Inflammatory macrophage (primary cell): Measurements from ENCODE around the gene IL21R.
"Not testable (repeated sequence)": the region's sequence is repeated elsewhere in the genome, so short reads cannot be mapped to it uniquely, and the experiment has no call there.

Experiments
- DNase-seq, 2 donors: peaks; one replicate each; pipeline ENCODE4 v3.0.0-alpha.2; 2020 to 2022

IL21R gene

DNA sequence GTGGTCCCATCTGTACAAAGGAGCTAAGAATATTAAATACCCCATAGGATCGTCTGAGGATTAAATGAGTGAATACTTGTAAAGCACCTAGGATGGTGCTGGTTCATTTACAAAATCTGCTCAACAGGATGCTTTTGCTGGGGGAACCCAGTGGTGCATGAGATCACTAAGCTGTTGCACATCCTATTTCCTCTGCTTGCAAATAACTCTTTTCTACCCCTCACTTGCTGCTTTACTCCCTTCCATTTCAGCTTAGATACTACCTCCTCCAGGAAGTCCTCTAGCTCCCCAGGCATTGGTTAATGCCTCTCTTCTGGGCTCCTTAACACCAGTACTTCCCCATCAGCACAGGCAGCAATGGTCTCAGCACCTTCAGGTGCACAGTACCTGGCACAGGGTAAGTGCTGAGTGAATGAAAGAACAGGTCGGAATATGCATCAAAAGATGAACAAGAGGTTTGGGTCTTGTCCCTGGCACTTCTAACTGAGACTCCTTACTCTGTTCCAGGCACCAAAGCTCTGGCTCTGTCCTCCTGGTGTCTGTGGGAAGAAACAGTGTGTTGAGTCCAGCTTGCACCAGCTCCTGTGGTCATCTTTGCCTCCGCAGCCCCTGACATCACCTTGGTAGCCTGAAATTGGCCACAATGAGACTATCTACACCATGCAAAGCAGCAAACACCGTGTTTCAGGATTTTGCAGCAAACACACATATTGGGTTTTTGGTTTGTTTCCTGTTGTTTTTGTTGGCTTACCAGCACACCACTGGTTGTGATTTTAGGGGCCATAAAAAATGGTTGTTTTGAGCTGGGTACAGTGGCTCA, 24.1 kb upstream of the IL21R start:
- peak; percentile 34 to 45 for DNase-seq

DNA sequence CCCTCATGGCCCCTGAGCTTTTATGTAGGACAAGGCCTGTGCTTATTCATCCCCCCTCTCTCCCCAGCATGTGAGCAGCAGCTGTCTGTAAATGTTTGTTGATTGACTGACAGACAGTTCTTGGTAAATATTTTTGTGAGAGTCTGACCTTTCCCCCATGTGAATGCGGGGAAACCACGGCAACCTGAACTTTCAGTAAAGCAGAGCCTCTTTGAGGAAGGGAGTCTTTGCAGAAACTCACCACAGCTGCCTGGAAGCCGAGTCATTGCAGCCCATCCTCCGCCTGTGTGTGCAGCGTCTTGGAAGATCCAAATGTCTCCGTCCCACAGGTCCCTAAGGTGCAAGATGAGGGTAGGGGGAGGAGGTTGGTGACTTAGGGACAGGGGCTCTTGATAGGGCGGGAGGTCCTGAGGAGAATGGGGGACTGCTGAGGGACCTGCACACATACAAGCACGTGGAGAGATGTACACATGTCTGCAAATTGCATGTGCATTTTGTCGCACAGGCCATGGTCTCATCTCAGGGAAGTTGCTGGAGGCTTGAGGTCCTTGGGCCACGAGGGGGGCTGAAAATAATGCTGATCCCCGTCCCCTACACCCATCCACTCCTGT, 23.0 kb upstream of the IL21R start:
- DNase-seq = peak; percentile 27 to 50

- no peak for DNase-seq
Observed at GRCh38 chr16:27379919-27380318, 22.1 kb upstream of the IL21R start.

- DNase-seq = no peak
Observed at GRCh38 chr16:27381236-27381635, 20.7 kb upstream of the IL21R start.

DNA sequence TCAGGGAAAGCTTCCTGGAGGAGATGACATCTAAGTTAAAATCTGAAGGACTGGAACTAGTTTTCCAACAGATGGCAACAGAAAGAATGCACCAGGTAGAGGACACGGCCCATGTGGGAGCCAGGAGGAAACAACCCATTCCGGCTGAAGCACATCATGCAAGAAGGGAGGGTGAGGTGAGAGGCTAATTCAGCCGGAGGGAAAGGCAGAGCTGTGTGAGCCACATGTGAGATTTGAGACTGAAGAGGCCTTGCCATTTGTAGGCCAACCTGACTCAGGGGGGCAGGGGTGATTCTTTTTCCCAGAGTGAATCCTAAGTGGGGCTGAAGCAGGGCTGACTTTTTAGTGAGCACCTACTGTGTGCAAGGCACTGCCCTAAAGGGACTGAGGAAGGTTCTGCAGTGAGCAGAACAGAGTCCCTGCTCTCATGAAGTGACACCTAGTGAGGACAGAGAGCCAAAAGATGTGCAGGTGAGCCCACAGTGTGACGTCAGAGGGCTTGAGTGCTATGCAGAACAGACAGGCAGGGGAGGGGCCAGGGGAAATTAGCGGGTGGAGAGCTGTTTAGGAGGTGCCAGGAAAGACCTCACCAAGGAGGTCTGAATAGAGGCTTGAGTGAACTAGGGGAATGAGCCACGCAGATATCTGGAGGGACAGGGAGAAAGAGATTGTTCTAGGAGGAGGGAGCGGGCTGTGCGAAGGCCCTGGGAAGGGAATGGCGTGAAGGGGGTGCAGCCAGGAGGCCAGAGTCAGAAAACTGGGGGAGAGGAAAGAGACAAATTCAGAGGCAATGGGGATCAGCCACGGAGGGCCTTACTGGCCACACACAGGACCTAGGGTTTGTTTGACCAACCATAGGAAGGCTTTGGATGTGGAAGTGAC, 19.8 kb upstream of the IL21R start:
- no peak for DNase-seq

DNA sequence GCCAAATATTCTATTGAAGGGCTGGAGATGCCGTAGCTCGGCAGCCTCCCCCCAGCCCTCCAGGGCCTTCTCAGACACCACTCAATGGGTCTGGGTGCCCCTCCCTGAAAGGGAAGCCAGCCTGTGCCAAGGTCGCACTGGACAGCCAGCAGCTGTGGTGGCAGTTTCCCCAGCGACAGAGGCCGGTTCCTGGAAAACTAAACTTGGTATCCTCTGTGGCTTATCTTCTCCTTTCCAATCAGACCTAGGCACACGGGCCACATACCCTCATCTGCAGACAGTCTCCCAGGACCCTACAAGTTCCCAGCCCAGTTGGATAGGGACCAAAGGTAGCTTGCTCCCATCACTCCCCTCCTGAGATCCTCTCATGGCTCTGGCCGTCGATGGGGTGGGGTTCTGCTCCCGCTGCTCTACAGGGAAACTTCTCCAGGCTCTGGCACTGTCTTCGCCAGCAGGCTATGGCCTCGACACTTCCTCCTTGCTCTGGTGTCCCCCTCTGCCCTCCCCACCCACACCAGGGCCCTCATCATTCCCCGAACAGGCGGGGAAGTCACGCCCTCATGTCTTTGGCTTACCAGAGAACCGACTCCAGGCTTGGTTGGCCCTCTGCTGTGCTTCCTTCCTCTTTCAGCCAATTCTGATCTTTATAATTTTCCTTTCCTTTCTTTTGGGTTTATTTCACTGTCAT, 18.3 kb upstream of the IL21R start:
- peak; percentile 92 to 94 for DNase-seq

- DNase-seq = no peak
Observed at GRCh38 chr16:27384425-27384824, 17.5 kb upstream of the IL21R start.

GRCh38 chr16:27385398-27385797, 16.6 kb upstream of the IL21R start:
- no peak for DNase-seq

DNA sequence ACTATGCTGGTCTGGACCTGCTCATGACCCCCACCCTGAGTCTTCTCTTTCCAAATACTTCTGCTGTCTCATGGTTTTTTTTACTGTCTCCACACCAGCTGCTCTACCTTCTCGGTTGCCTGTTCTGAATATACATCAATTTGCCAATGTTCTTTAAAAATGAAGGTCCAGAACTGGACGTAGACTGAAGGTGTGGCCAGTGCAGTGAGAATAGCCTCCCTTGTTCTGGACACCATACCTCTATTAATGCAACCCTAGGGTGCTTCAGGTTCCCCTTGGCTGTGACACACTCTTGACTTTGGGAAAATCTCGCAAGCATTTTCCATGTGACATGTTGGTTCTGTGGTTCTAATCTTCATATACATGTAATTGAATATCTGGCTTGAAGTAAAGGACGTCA, 15.3 kb upstream of the IL21R start:
- DNase-seq = no peak

DNA sequence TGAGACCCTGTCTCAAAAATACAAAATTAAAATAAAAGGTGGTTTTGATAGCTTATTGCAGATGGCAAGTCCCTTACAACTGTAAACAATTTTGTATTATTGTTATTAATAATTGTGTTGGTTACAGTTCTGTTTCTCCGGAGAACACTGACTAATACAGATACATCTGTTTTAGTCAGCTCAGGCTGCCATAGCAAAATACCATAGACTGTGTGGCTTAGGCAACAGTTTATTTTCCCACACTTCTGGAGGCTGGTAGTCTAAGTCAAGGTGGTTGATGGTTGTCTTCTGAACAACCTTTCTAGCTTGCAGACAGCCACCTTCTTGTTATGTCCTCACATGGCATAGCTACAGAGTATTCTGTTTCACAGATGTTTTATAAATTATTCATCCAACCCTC, 14.2 kb upstream of the IL21R start:
- DNase-seq = no peak

DNA sequence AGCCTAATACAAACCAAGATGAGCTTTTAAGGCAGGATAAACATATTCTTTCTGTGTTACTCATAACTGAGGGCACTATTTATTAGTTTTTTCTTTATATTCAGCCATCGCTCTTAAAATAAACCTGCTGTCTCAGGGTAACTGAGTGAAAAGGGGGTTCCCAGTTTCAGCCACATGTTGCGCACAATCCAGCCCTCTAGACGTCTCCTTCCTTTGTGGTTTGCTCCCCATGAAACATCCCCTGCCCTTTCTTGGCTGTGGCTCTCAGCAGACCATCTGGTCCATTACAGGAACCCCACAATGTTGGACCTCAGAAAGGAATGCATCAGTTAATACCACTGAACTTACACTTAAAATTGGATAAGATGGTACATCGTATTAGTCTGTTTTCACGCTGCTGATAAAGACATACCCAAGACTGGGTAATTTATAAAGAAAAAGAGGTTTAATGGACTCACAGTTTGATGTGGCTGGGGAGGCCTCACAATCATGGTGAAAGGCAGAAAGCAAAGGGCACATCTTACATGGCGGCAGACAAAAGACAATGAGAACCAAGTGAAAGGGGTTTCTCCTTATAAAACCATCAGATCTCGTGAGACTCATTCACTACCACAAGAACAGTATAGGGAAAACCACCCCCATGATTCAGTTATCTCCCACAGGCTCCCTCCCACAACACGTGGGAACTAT, 12.6 kb upstream of the IL21R start:
- DNase-seq = no peak

DNA sequence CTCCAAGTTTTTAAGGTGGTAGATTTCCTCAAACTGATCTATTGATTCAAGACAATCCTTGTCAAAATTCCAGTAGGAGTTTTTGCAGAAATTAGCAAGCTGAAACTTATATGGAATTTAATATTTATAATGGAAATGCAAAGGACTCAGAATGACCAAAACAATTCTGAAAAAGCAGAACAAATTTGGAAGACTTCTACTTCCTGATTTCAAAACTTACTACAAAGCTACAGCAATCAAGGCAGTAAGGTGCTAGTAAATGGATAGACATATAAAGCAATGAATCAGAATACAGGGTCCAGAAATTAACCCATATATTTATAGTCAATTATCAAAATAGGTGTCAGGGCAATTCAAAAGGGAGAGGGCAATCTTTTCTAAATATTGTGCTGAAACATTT, 11.8 kb upstream of the IL21R start:
- DNase-seq = peak; percentile 27 to 64

DNA sequence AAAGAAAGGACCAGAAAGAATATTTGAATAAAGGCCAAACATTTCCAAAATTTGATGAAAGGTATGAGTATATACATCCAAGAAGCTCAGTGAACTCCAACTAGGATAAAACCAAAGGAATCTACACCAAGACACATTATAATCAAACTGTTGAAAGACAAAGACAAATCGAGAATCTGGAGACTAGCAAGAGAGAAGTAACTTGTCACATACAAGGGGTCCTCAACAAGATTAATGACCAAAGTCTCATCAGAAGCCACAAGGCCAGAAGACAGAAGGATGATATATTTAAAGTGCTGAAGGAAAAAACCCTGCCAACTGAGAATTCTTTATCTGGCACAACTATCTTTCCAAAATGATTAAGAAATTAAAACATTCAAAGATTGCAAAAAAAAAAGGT, 9.3 kb upstream of the IL21R start:
- DNase-seq = no peak

DNA sequence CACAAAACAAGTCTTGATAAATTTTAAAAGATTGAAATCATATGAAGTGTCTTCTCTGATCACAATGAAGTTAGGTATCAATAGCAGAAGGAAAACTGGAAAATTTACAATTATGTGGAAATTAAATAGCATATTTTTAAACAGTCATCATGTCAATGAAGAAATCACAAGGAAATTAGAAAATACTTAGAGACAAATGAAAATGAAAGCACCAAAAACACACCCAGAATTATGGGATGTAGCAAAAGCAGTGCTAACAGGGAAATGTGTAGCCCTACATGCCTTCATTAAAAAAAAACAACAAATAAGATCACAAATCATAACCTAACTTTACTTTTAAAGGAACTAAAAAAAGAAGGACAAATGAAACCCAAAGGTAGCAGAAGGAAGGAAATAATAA, 7.5 kb upstream of the IL21R start:
- DNase-seq = no peak

DNA sequence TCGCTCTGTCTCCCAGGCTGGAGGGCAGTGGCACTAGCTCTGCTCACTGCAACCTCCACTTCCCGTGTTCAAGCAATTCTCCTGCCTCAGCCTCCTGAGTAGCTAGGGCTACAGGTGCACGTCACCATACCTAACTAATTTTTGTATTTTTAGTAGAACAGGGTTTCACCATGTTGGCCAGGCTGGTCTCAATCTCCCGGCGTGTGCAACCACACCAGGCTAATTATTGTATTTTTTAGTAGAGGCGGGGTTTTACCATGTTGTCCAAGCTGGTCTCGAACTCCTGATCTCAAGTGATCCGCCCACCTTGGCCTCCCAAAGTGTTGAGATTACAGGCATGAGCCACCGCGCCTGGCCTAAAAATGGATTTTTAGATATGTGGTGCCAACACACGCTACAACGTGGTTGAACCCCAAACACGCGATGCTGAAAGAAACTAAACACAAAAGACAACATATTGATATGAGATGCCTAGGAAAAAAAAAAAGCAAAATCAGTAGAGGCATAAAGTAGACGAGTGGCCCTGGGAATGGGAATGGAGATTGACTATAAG, 3.6 kb upstream of the IL21R start:
- DNase-seq = not testable (repeated sequence)

DNA sequence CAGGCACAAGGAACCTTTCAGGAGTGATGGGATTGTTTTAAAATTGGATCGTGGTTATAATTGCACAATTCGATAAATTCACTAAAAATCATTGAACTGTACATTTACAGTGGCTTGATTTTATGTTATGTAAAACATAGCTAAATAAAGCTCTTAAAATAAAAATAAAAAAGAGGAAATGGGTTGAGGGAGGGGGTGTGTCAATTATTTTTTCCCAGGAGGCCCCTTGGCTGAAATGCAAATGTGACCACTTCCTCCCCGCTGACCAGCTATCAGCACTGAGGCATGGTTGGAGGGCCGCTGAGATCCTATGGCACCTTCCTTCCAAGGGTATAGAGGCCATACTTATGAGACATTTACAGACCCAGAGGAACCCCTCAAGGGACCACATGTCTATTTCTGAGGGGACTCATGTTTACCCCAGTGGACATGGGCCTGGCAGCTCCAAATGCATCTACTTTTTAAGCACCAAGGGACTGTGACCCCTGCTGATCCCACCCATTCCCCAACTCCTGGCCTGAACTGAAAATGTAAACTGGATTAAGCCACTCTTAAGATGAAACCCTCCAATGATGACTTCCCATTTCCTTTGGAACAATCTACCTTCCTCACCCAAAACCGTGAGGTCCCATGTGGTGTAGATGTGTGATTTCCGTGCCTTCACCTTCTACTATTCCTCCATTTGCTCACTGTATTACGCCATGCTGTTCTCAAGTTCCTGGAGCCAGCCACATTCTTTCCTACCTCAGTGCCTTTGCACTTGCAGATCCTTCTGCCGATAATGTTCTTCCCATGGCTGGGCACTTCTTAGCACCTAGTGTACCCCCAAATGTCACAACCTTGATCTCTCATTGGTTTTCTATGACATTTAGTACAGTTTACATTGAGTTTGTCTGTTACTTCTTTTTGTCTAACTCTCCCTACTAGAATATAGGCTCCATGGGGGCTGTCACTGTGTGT, 2.8 kb upstream of the IL21R start:
- DNase-seq = peak; percentile 47 to 62

DNA sequence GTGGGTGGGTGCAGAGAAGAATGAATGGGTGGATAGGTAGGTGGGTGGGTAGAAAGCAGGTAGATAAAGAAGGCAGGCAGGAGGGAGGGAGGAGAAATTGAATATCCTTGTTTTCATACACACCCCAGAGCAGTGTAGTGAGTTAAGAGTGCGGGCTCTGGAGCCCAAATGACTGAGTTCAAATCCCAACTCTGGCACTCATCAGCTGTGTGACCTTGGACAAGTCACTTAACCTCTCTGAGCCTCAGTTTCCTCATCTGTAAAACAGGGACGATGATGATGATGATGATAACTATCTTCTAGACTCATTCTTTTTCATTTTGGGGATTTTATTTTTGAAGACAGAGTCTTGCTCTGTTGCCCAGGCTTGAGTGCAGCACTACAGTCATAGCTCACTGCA, 2.0 kb upstream of the IL21R start:
- DNase-seq = no peak

DNA sequence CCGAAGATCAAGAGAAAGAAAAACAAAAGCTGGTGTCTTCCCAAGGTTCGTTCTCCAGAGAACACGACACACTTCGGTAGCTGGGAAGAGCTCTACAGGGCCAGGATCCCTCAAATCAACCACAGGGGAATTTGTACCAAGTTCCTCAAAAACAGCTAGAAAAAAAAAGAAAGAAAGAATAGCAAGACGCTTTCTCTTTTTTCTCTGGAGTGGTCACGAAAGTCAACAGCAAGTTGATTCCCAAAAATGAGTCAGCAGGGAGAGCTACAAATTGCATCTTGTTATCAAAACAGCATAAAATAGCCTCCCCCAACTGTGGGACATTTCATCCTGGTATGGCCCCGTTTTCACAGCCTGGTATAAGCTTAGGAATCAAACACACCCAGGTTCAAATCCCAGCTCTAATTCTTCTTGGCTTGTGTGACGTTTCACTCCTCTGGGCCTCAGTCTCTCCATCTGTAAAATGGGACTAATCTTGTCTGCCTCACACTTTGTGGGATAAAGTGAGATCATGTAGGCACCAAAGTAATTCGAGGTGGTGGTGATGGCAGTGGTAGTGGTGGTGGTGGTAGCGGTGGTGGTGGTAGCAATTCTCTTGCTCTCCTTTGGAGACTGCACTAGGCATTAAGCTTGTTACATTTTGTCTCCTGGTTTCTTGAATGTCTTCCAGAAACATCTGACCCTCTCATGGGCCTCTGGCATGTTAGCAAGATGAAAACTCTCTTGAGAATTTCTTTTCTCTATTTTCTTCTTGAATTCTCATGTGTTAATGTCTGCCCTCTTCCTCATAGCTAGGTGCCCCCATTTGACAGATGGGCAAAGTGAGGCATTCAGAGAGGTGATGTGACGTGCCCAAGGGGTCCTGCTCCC, 988 bp upstream of the IL21R start:
- DNase-seq = peak; percentile 27 to 43

- no peak for DNase-seq
Observed at GRCh38 chr16:27402569-27402963, 592 bp downstream of the IL21R start.
